ENCODE data around the gene IFRD2. TPM values are rescaled to one million over a fixed set of nuclear protein-coding genes. Genes with fewer than 3 reads are reported as not detected.
"Not testable (repeated sequence)": the region's sequence is repeated elsewhere in the genome, so short reads cannot be mapped to it uniquely, and the experiment has no call there.

Gene IFRD2
- total RNA-seq, 2 donors from 2014 or later: 63.8 to 100 TPM

- Mint-ChIP-seq H3K9me3 (no peaks in the 10 kb centered on the region), H3K36me3 (peaks cover 4 to 13% of the 10 kb centered on the region in 2 donors), H3K27ac (peak overlapping the region in 1 of 2 donors; percentile 24)
- ATAC-seq (no peak), DNase-seq (ENCODE audit: low spot score in 2 of 2) (no peak)
These were observed 35.0 kb downstream of the IFRD2 start for GRCh38 chr3:50256978-50257890.

- ATAC-seq (no peak), DNase-seq (ENCODE audit: low spot score in 2 of 2) (no peak)
- Mint-ChIP-seq H3K9me3 (no peaks in the 10 kb centered on the region), H3K36me3 (peaks cover 4 to 15% of the 10 kb centered on the region in 2 donors), H3K27ac (no peak overlapping the region)
These were observed 37.0 kb downstream of the IFRD2 start for GRCh38 chr3:50255251-50255615.

- peak overlapping the region; percentile 58 to 68 for H3K27ac Mint-ChIP-seq
- DNase-seq (ENCODE audit: low spot score in 2 of 2): no peak
- H3K9me3 Mint-ChIP-seq: no peaks in the 10 kb centered on the region
- peaks cover 4 to 18% of the 10 kb centered on the region in 2 donors for H3K36me3 Mint-ChIP-seq
- ATAC-seq: no peak
These were observed 37.5 kb downstream of the IFRD2 start for GRCh38 chr3:50254577-50255250.

- peak; percentile 29 to 51 for ATAC-seq
- H3K9me3 Mint-ChIP-seq: no peaks in the 10 kb centered on the region
- no peak for DNase-seq (ENCODE audit: low spot score in 2 of 2)
- peak overlapping the region; percentile 41 to 52 for H3K27ac Mint-ChIP-seq
- H3K36me3 Mint-ChIP-seq: peaks cover 0 to 10% of the 10 kb centered on the region in 2 donors
These were observed 41.0 kb downstream of the IFRD2 start for GRCh38 chr3:50251220-50251619.

- ATAC-seq (no peak), DNase-seq (ENCODE audit: low spot score in 2 of 2) (no peak)
- peak overlapping the region; percentile 52 to 57 for H3K27ac Mint-ChIP-seq
- H3K36me3 Mint-ChIP-seq: peaks cover 0 to 10% of the 10 kb centered on the region in 2 donors
- no peaks in the 10 kb centered on the region for H3K9me3 Mint-ChIP-seq
These were observed 41.7 kb downstream of the IFRD2 start for GRCh38 chr3:50250514-50250913.

GRCh38 chr3:50249457-50249856, 42.8 kb downstream of the IFRD2 start:
- Mint-ChIP-seq H3K9me3 (no peaks in the 10 kb centered on the region), H3K36me3 (peaks cover 0 to 10% of the 10 kb centered on the region in 2 donors), H3K27ac (peak overlapping the region in 1 of 2 donors; percentile 41)
- ATAC-seq (no peak), DNase-seq (ENCODE audit: low spot score in 2 of 2) (no peak)

- ATAC-seq (no peak), DNase-seq (ENCODE audit: low spot score in 2 of 2) (no peak)
- peak overlapping the region; percentile 41 to 97 for H3K27ac Mint-ChIP-seq
- H3K9me3 Mint-ChIP-seq: no peaks in the 10 kb centered on the region
- H3K36me3 Mint-ChIP-seq: peaks cover 0 to 10% of the 10 kb centered on the region in 2 donors
These were observed 43.8 kb downstream of the IFRD2 start for GRCh38 chr3:50248387-50248786.

- Mint-ChIP-seq H3K36me3 (peaks cover 0 to 10% of the 10 kb centered on the region in 2 donors), H3K27ac (peak overlapping the region; percentile 90 to 95), H3K9me3 (no peaks in the 10 kb centered on the region)
- peak; percentile 83 to 84 for ATAC-seq
- peak; percentile 74 to 89 for DNase-seq (ENCODE audit: low spot score in 2 of 2)
These were observed 45.7 kb downstream of the IFRD2 start for GRCh38 chr3:50246517-50246954.

- ATAC-seq (peak; percentile 70 to 84), DNase-seq (ENCODE audit: low spot score in 2 of 2) (peak; percentile 92 to 99)
- H3K27ac Mint-ChIP-seq: peak overlapping the region; percentile 90 to 95
- no peaks in the 10 kb centered on the region for H3K9me3 Mint-ChIP-seq
- peaks cover 0 to 10% of the 10 kb centered on the region in 2 donors for H3K36me3 Mint-ChIP-seq
These were observed 46.3 kb downstream of the IFRD2 start for GRCh38 chr3:50245831-50246516.

GRCh38 chr3:50245251-50245745, 46.9 kb downstream of the IFRD2 start:
- H3K9me3 Mint-ChIP-seq: no peaks in the 10 kb centered on the region
- DNase-seq (ENCODE audit: low spot score in 2 of 2): no peak
- H3K27ac Mint-ChIP-seq: peak overlapping the region; percentile 87 to 90
- ATAC-seq: no peak
- peaks cover 0 to 9% of the 10 kb centered on the region in 2 donors for H3K36me3 Mint-ChIP-seq

GRCh38 chr3:50244813-50245212, 47.4 kb downstream of the IFRD2 start:
- H3K9me3 Mint-ChIP-seq; ATAC-seq; DNase-seq (ENCODE audit: low spot score in 2 of 2); H3K36me3 Mint-ChIP-seq: not testable (repeated sequence)
- H3K27ac Mint-ChIP-seq: peak overlapping the region; percentile 87 to 90

- Mint-ChIP-seq H3K9me3 (no peaks in the 10 kb centered on the region), H3K36me3 (peaks cover 6 to 13% of the 10 kb centered on the region in 2 donors), H3K27ac (peak overlapping the region; percentile 75 to 90)
- ATAC-seq (no peak), DNase-seq (ENCODE audit: low spot score in 2 of 2) (no peak)
These were observed 48.7 kb downstream of the IFRD2 start for GRCh38 chr3:50243543-50243895.

- H3K36me3 Mint-ChIP-seq: peaks cover 6 to 15% of the 10 kb centered on the region in 2 donors
- peak in 1 of 2 donors; percentile 27 for ATAC-seq
- H3K27ac Mint-ChIP-seq: peak overlapping the region; percentile 90 to 97
- H3K9me3 Mint-ChIP-seq: no peaks in the 10 kb centered on the region
- peak in 1 of 2 donors; percentile 77 for DNase-seq (ENCODE audit: low spot score in 2 of 2)
These were observed 49.2 kb downstream of the IFRD2 start for GRCh38 chr3:50242851-50243542.

GRCh38 chr3:50242381-50242770, 49.9 kb downstream of the IFRD2 start:
- DNase-seq (ENCODE audit: low spot score in 2 of 2): no peak
- H3K36me3 Mint-ChIP-seq: peaks cover 11 to 22% of the 10 kb centered on the region in 2 donors
- no peak for ATAC-seq
- H3K9me3 Mint-ChIP-seq: no peaks in the 10 kb centered on the region
- H3K27ac Mint-ChIP-seq: peak overlapping the region; percentile 90 to 97

- ATAC-seq: no peak
- peak overlapping the region; percentile 82 to 90 for H3K27ac Mint-ChIP-seq
- H3K36me3 Mint-ChIP-seq: peaks cover 16 to 23% of the 10 kb centered on the region in 2 donors
- no peaks in the 10 kb centered on the region for H3K9me3 Mint-ChIP-seq
- DNase-seq (ENCODE audit: low spot score in 2 of 2): no peak
These were observed 50.4 kb downstream of the IFRD2 start for GRCh38 chr3:50241713-50242380.

Data from activated naive CD4-positive, alpha-beta T cell treated with anti-CD3 and anti-CD28 coated beads, Interleukin-2, amount 50 U/mL, for 72 hours (primary cell).